GM12878 (cell line): ENCODE data around the gene CCDC137. TPM values are rescaled to one million over a fixed set of nuclear protein-coding genes. Genes with fewer than 3 reads are reported as not detected.

Experiments used
- ATAC-seq: fragments of 200-7000 bp; cut with Tn5 transposase; 3 replicates; pipeline ENCODE4 v1.9.1; 2020; ENCODE audit warnings: mild to moderate bottlenecking, moderate library complexity
- BruUV-seq: library from RNA; stranded (reverse); fragments of 400-500 nt; replicated peaks from 2 replicates; lab custom pipeline; 2021; lab: Mats Ljungman, UMichigan
- CTCF ChIA-PET: fragments of 300-600 bp; sonication (Branson Sonifier 250); formaldehyde crosslinking; extraction: SDS; loops from one replicate; lab custom pipeline; 2021; ENCODE audit warnings: inconsistent platforms; lab: Yijun Ruan, JAX
- POLR2A ChIA-PET: fragments of 350-600 bp; formaldehyde crosslinking; extraction: SDS; loops from one replicate; lab custom pipeline; 2021; ENCODE audit warnings: inconsistent platforms; lab: Charles Lee
- RAD21 ChIA-PET: fragments of 300-600 bp; sonication (Branson Sonifier 250); formaldehyde crosslinking; loops from one replicate; lab custom pipeline; 2023; ENCODE audit warnings: antibody characterized with exemption; ENCODE audit not compliant: unreplicated experiment; lab: Charles Lee
- SMC1A ChIA-PET: fragments of 300-600 bp; sonication (Branson Sonifier 250); formaldehyde crosslinking; loops from one replicate; lab custom pipeline; 2023; ENCODE audit not compliant: unreplicated experiment, uncharacterized antibody; lab: Charles Lee
- DNase-seq: peaks from one replicate; pipeline ENCODE4 v3.0.0-alpha.2; 2011; ENCODE audit warnings: low read depth, low spot score
- FAIRE-seq: peaks from 3 replicates; lab custom pipeline; 2011; peaks lifted over from hg19 to GRCh38; lab: Jason Lieb, UNC
- H2AFZ ChIP-seq: 2 replicates; pipeline ENCODE4 v1.6.0; 2011; ENCODE audit warnings: low read depth, low read length, control low read depth; ENCODE audit not compliant: control insufficient read depth
- H3K27ac ChIP-seq: 2 replicates; pipeline ENCODE4 v1.5.1; 2011; ENCODE audit warnings: control low read depth; ENCODE audit not compliant: control insufficient read depth, insufficient read depth
- H3K27me3 ChIP-seq, 2 experiments: replicated peaks in 1 of 2; 2 replicates each; pipeline versions ENCODE4 v1.6.0 to v1.6.1; 2011; ENCODE audit warnings: low read length in 1 of 2; ENCODE audit not compliant: control insufficient read depth in 2 of 2, insufficient read depth in 2 of 2
- H3K36me3 ChIP-seq, 2 experiments: 2 replicates each; pipeline ENCODE4 v1.5.1; 2011; ENCODE audit warnings: low read length in 1 of 2; ENCODE audit not compliant: control insufficient read depth in 2 of 2, insufficient read depth in 2 of 2
- H3K4me1 ChIP-seq: 2 replicates; pipeline ENCODE4 v1.6.1; 2011; ENCODE audit warnings: mild to moderate bottlenecking, low read length, moderate library complexity, mixed read lengths; ENCODE audit not compliant: control insufficient read depth, insufficient read depth
- H3K4me2 ChIP-seq: 2 replicates; pipeline ENCODE4 v1.6.0; 2011; ENCODE audit warnings: control low read depth; ENCODE audit not compliant: control insufficient read depth, insufficient read depth
- H3K4me3 ChIP-seq: fragments of 200-600 bp; sonication (generic); 2 replicates; pipeline ENCODE4 v1.5.1; 2016
- H3K79me2 ChIP-seq: 2 replicates; pipeline ENCODE4 v1.6.0; 2011; ENCODE audit warnings: low read length; ENCODE audit not compliant: control insufficient read depth, insufficient read depth
- H3K9ac ChIP-seq: 2 replicates; pipeline ENCODE4 v1.8.0; 2011; ENCODE audit warnings: low read length, control low read depth, mixed read lengths; ENCODE audit not compliant: control insufficient read depth, insufficient read depth
- H3K9me3 ChIP-seq: replicated peaks from 3 replicates; pipeline ENCODE4 v1.5.1; 2011; ENCODE audit warnings: mild to moderate bottlenecking, low read length; ENCODE audit not compliant: control insufficient read depth, insufficient read depth
- H4K20me1 ChIP-seq: 2 replicates; pipeline ENCODE4 v1.6.0; 2011; ENCODE audit not compliant: control insufficient read depth, insufficient read depth
- EED ChIP-seq: sonication (generic); IDR thresholded peaks from 2 replicates; pipeline ENCODE4 v1.6.1; 2016; ENCODE audit warnings: antibody characterized with exemption, low read depth
- EGR1 ChIP-seq, 2 experiments: IDR thresholded peaks; 1 replicate in 1 of 2; 2 replicates in 1 of 2; pipeline ENCODE4 v1.6.1; 2011 to 2012; ENCODE audit warnings: low read depth in 2 of 2, low read length in 2 of 2, borderline replicate concordance in 1 of 2, mild to moderate bottlenecking in 1 of 2, moderate library complexity in 1 of 2
- ESRRA ChIP-seq: IDR thresholded peaks from 2 replicates; pipeline ENCODE4 v1.6.1; 2012; ENCODE audit warnings: mild to moderate bottlenecking, low read length, improper control_type of control experiment
- IKZF1 ChIP-seq: fragments of 450-650 bp; conservative IDR thresholded peaks from 2 replicates; pipeline ENCODE4 v1.6.1; 2017; ENCODE audit warnings: antibody characterized with exemption, mild to moderate bottlenecking
- MTA3 ChIP-seq: IDR thresholded peaks from 2 replicates; pipeline ENCODE4 v1.6.1; 2012; ENCODE audit warnings: low read length, inconsistent platforms, borderline replicate concordance
- NFYA ChIP-seq: IDR thresholded peaks from 2 replicates; pipeline ENCODE4 v1.6.1; 2011; ENCODE audit warnings: low read depth, mild to moderate bottlenecking, low read length, improper control_type of control experiment, borderline replicate concordance
- SMAD5 ChIP-seq: IDR thresholded peaks from 2 replicates; pipeline ENCODE4 v1.6.1; 2016; ENCODE audit warnings: antibody characterized with exemption, low read depth
- STAT1 ChIP-seq: fragments of 450-650 bp; conservative IDR thresholded peaks from 2 replicates; pipeline ENCODE4 v1.6.1; 2014; ENCODE audit warnings: antibody characterized with exemption, mild to moderate bottlenecking
- TBL1XR1 ChIP-seq: IDR thresholded peaks from 2 replicates; pipeline ENCODE4 v1.6.1; 2012; ENCODE audit warnings: low read depth, low read length, improper control_type of control experiment
- TCF12 ChIP-seq: IDR thresholded peaks from 2 replicates; pipeline ENCODE4 v1.6.1; 2011; ENCODE audit warnings: low read depth, mild to moderate bottlenecking, low read length
- USF2 ChIP-seq: IDR thresholded peaks from 2 replicates; pipeline ENCODE4 v1.6.1; 2011; ENCODE audit warnings: low read depth, low read length, improper control_type of control experiment, borderline replicate concordance
- ZBTB11 ChIP-seq: fragments of 450-650 bp; formaldehyde crosslinking; IDR thresholded peaks from 2 replicates; pipeline ENCODE4 v1.5.0; 2022; ENCODE audit warnings: mild to moderate bottlenecking, missing genetic modification characterization
- ZNF384 ChIP-seq: IDR thresholded peaks from 2 replicates; pipeline ENCODE4 v1.6.1; 2012; ENCODE audit warnings: low read depth, mild to moderate bottlenecking, low read length, improper control_type of control experiment, borderline replicate concordance
- ZZZ3 ChIP-seq: IDR thresholded peaks from 2 replicates; pipeline ENCODE4 v1.6.1; 2011; ENCODE audit warnings: low read depth; ENCODE audit not compliant: control insufficient read depth, insufficient read length
- WGBS: methylation state at CpG from one replicate; pipeline ENCODE4 v1.1.6; 2016; ENCODE audit warnings: low lambda C conversion rate; ENCODE audit not compliant: insufficient replicate concordance, insufficient coverage; ENCODE audit errors: missing lambda C conversion rate; 5-methylcytosine and 5-hydroxymethylcytosine counted together
- in situ Hi-C: fragments of 300-500 bp; cut with MboI; formaldehyde crosslinking; loops from 9 replicates; pipeline ENCODE4 v1.14.3; 2018; ENCODE audit warnings: mixed read lengths
- intact Hi-C: fragments of 100-400 bp; cut with micrococcal nuclease; formaldehyde crosslinking; loops from one replicate; pipeline ENCODE4 v1.14.2; 2022; ENCODE audit not compliant: unreplicated experiment
- polyA plus RNA-seq, 11 experiments: library from polyadenylated mRNA; depleted of rRNA in 4 of 11; unstranded in 6 of 11; stranded (reverse) in 5 of 11; fragments of >200 nt; fragmentation: Nextera tagmentation in 4 of 11; fragmentation: Illumina TruSeq in 1 of 11; extraction: Ambion mirVana in 4 of 11; extraction: Trizol in 1 of 11; gene quantifications; 1 replicate in 1 of 11; 2 replicates in 10 of 11; pipeline versions ENCODE4 v1.2.1 to v1.2.3, GENCODE V29; 2011 to 2016; ENCODE audit warnings: inconsistent platforms in 2 of 11, missing spikeins in 2 of 11, low read depth in 1 of 11
- total RNA-seq, 4 experiments: library from RNA; depleted of rRNA in 3 of 4; stranded (reverse); fragments of >200 nt in 3 of 4; fragmentation: Illumina TruSeq in 1 of 4; extraction: Trizol in 1 of 4; gene quantifications; 2 replicates each; pipeline versions ENCODE4 v1.2.1 to v1.2.3, GENCODE V29; 2013 to 2021

Gene CCDC137
- total and polyA plus RNA-seq, 10 of the 15 experiments (the other 5 are each of a cell fraction or from before 2014, with no cell fraction given) = 2.2 to 45.4 (median 22.1) TPM

GRCh38 chr17:81640011-81640410, 26.5 kb upstream of the CCDC137 start:
- Histone ChIP-seq H3K9ac (no peak overlapping the region), H3K4me1 (peaks cover 4% of the 10 kb centered on the region), H3K79me2 (peaks cover 18% of the 10 kb centered on the region), H3K4me2 (no peak overlapping the region), H4K20me1 (no peaks in the 10 kb centered on the region), H3K4me3 (no peak overlapping the region), H2AFZ (no peak overlapping the region), H3K36me3 (no peaks in the 10 kb centered on the region), H3K27ac (no peak overlapping the region), H3K9me3 (no peaks in the 10 kb centered on the region), H3K27me3 (no peaks in the 10 kb centered on the region)
- ATAC-seq (no peak), FAIRE-seq (no peak), DNase-seq (no peak)
- in situ Hi-C loops (no loop called here), intact Hi-C loops (no loop called here)
- CTCF ChIA-PET = no interaction called here
- SMC1A ChIA-PET = no interaction called here
- RAD21 ChIA-PET = no interaction called here
- TF ChIP-seq ZZZ3 (no peak), EGR1 (IDR thresholded peaks at IDR 0.05; ENCODE audit: borderline replicate concordance in 1 of 2, low read depth in 2 of 2, low read length in 2 of 2) (no peak), TCF12 (no peak), EED (no peak), IKZF1 (no peak), SMAD5 (no peak), NFYA (no peak), STAT1 (no peak), ZNF384 (no peak), ESRRA (no peak), USF2 (no peak), TBL1XR1 (no peak), MTA3 (no peak), ZBTB11 (no peak)
- POLR2A ChIA-PET = interaction anchor here (0.7 to 1.4 kb wide), 2 partner anchors 25 to 44 kb away, joined by 3 to 4 read pairs; partner anchors contain the start of genes ARL16 and HGS
- no TSS peak for BruUV-seq
- 95% methylated on average over 9 of the region's 9 CpGs for WGBS
